HepG2 (cell line): Measurements from ENCODE around the gene LDLRAP1. TPM values are rescaled to one million over a fixed set of nuclear protein-coding genes. Genes with fewer than 3 reads are reported as not detected.

ENCODE experiments used
- HIC2 ChIP-seq: sonication (generic); formaldehyde crosslinking; IDR thresholded peaks from 2 replicates; pipeline ENCODE4 v1.9.0; 2022; ENCODE audit warnings: low read depth, missing genetic modification reagents
- THAP8 ChIP-seq: sonication (generic); formaldehyde crosslinking; IDR thresholded peaks from 2 replicates; pipeline ENCODE4 v1.5.1; 2020; ENCODE audit warnings: missing genetic modification reagents, mild to moderate bottlenecking, borderline replicate concordance
- ZBTB21 ChIP-seq: sonication (generic); formaldehyde crosslinking; IDR thresholded peaks from 2 replicates; pipeline ENCODE4 v1.4.0; 2020; ENCODE audit warnings: missing genetic modification reagents
- ZNF333 ChIP-seq: sonication (generic); formaldehyde crosslinking; IDR thresholded peaks from 2 replicates; pipeline ENCODE4 v1.4.0; 2020; ENCODE audit warnings: mild to moderate bottlenecking, missing genetic modification reagents, borderline replicate concordance
- ZNF768 ChIP-seq: sonication (generic); formaldehyde crosslinking; IDR thresholded peaks from 2 replicates; pipeline ENCODE4 v1.4.0; 2020; ENCODE audit warnings: missing genetic modification reagents
- polyA plus RNA-seq, 8 experiments: library from polyadenylated mRNA; depleted of rRNA in 3 of 8; stranded (reverse) in 7 of 8; unstranded in 1 of 8; fragments of >200 nt; fragmentation: Illumina TruSeq in 4 of 8; extraction: Trizol in 4 of 8; gene quantifications; 2 replicates each; pipeline versions ENCODE4 v1.2.1 to v1.2.3, GENCODE V29; 2011 to 2016; ENCODE audit warnings: low read depth in 4 of 8, missing spikeins in 1 of 8, mixed read lengths in 1 of 8; ENCODE audit not compliant: insufficient read depth in 1 of 8
- total RNA-seq, 5 experiments: library from RNA; depleted of rRNA; stranded (reverse); fragments of >200 nt; fragmentation: Illumina TruSeq; extraction: Trizol; gene quantifications; 2 replicates each; pipeline ENCODE4 v1.2.3, GENCODE V29; 2016; ENCODE audit warnings: low read depth in 1 of 5
- TF ChIP-seq, protein P1 (sequence below): sonication (generic); formaldehyde crosslinking; IDR thresholded peaks from 2 replicates; pipeline ENCODE4 v1.4.0; 2020; ENCODE audit warnings: mild to moderate bottlenecking, missing genetic modification reagents

LDLRAP1 gene
- total and polyA plus RNA-seq, 2 of the 13 experiments (the other 11 are each of a cell fraction or from before 2014, with no cell fraction given), result 7.2 to 12.1 TPM

DNA sequence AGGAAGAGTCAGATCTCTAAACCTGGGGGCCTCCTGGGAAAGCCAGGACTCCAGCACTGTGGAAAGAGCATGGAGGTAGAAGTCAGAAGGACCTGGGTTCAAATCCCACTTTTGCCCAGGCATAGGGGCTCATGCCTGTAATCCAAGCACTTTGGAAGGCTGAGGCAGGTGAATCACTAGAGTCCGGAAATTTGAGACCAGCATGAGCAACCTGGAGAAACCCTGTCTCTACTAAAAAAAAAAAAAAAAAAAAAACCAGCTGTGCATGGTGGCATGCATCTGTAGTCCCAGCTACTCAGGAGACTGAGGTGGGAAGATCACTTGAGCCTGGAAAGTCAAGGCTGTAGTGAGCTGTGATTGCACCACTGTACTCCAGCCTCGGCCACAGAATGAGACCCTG, 31.8 kb downstream of the LDLRAP1 start (continued):
- TF ChIP-seq, protein P1, sequence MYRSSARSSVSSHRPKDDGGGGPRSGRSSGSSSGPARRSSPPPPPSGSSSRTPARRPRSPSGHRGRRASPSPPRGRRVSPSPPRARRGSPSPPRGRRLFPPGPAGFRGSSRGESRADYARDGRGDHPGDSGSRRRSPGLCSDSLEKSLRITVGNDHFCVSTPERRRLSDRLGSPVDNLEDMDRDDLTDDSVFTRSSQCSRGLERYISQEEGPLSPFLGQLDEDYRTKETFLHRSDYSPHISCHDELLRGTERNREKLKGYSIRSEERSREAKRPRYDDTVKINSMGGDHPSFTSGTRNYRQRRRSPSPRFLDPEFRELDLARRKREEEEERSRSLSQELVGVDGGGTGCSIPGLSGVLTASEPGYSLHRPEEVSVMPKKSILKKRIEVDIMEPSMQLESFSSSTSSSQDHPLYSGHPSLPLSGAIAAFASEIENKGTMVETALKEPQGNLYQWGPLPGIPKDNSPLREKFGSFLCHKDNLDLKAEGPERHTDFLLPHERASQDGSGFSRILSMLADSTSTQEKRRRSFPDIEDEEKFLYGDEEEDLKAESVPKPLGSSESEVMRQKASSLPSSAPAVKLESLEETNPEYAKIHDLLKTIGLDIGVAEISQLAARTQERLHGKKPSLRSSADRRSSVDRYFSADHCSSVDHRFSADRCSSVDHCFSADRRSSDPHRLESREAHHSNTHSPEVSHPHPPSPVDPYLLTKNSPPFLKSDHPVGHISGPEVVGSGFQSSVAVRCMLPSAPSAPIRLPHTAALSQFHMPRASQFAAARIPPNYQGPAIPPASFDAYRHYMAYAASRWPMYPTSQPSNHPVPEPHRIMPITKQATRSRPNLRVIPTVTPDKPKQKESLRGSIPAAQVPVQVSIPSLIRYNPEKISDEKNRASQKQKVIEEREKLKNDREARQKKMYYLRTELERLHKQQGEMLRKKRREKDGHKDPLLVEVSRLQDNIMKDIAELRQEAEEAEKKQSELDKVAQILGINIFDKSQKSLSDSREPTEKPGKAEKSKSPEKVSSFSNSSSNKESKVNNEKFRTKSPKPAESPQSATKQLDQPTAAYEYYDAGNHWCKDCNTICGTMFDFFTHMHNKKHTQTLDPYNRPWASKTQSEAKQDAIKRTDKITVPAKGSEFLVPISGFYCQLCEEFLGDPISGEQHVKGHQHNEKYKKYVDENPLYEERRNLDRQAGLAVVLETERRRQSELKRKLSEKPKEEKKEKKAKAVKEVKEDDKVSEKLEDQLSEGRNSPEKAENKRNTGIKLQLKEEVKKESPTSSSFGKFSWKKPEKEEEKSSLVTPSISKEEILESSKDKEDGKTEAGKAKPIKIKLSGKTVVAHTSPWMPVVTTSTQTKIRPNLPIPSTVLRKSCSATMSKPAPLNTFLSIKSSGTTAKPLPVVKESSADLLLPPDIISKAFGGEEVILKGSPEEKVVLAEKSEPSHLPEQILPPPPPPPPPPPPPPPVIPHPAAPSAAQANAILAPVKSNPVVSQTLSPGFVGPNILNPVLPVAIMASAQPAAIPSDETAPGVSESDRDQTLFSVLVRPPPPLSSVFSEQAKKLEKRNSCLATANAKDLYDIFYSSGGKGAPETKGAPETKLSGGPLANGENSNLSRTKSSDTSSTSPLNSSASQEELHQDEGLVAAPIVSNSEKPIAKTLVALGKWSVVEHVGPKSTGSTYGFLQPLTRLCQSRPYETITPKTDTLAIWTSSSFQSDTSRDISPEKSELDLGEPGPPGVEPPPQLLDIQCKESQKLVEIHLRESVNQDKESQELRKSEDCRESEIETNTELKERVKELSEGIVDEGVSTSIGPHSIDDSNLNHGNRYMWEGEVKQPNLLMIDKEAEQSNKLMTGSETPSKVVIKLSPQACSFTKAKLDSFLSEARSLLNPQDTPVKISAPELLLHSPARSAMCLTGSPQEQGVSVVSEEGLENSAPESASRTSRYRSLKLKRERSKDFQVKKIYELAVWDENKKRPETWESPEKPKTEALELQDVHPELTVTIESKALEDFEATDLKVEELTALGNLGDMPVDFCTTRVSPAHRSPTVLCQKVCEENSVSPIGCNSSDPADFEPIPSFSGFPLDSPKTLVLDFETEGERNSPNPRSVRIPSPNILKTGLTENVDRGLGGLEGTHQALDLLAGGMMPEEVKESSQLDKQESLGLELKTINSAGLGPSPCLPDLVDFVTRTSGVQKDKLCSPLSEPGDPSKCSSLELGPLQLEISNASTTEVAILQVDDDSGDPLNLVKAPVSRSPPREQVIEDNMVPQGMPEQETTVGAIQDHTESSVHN (CRISPR knock-in tag), result no peak
- TF ChIP-seq HIC2 (no peak), ZBTB21 (no peak), ZNF768 (no peak), THAP8 (CRISPR knock-in tag) (no peak), ZNF333 (no peak)
